Activated T-cell treated with anti-CD3 and anti-CD28 coated beads, Interleukin-2, amount 50 U/mL, for 24 hours (primary cell): Measurements from ENCODE around the gene VDR.
A peak's percentile ranks its signal among the peaks of the same experiment; 100 is the strongest.

Source experiments
- DNase-seq: peaks from one replicate; pipeline ENCODE4 v3.0.0-alpha.2; 2020
- H3K27ac Mint-ChIP-seq: 2 replicates; pipeline ENCODE4 v1.8.0; 2020; ENCODE audit warnings: mild to moderate bottlenecking, mixed read lengths
- H3K27me3 Mint-ChIP-seq: 2 replicates; pipeline ENCODE4 v1.8.0; 2020; ENCODE audit warnings: mixed read lengths
- H3K36me3 Mint-ChIP-seq: 2 replicates; pipeline ENCODE4 v1.8.0; 2020; ENCODE audit warnings: low read depth, mixed read lengths
- H3K4me1 Mint-ChIP-seq: 2 replicates; pipeline ENCODE4 v1.8.0; 2020; ENCODE audit warnings: low read depth, mixed read lengths
- H3K4me3 Mint-ChIP-seq: 2 replicates; pipeline ENCODE4 v1.8.0; 2020; ENCODE audit warnings: mild to moderate bottlenecking, moderate library complexity, mixed read lengths
- H3K9me3 Mint-ChIP-seq: 2 replicates; pipeline ENCODE4 v1.8.0; 2020; ENCODE audit warnings: mixed read lengths

Gene VDR

GRCh38 chr12:47904713-47905709 lies at the start of gene VDR:
TSS of gene VDR (minus strand) at chr12:47904994. CDS start at chr12:47879113, 25,881 bp downstream.
- no peaks in the 10 kb centered on the region for H3K9me3 Mint-ChIP-seq
- peak within 1 kb of the TSS; percentile 89 for H3K27ac Mint-ChIP-seq
- peaks cover 17% of the 10 kb centered on the region for H3K27me3 Mint-ChIP-seq
- peak; percentile 87 for DNase-seq
- peak within 1 kb of the TSS; percentile 92 for H3K4me3 Mint-ChIP-seq
- peaks cover 45% of the 10 kb centered on the region for H3K36me3 Mint-ChIP-seq
- peaks cover 48% of the 10 kb centered on the region for H3K4me1 Mint-ChIP-seq

- no peak for DNase-seq
- H3K27ac Mint-ChIP-seq: no peak overlapping the region
- no peaks in the 10 kb centered on the region for H3K9me3 Mint-ChIP-seq
- H3K27me3 Mint-ChIP-seq: no peaks in the 10 kb centered on the region
- peaks cover 3% of the 10 kb centered on the region for H3K4me1 Mint-ChIP-seq
- H3K36me3 Mint-ChIP-seq: no peaks in the 10 kb centered on the region
- H3K4me3 Mint-ChIP-seq: no peak overlapping the region
These were observed 49.3 kb upstream of the VDR start for GRCh38 chr12:47954058-47954457.

GRCh38 chr12:47950856-47951468 lies 46.2 kb upstream of the VDR start:
- Mint-ChIP-seq H3K9me3 (no peaks in the 10 kb centered on the region), H3K27me3 (peaks cover 7% of the 10 kb centered on the region), H3K4me1 (peaks cover 3% of the 10 kb centered on the region), H3K36me3 (no peaks in the 10 kb centered on the region), H3K27ac (no peak overlapping the region), H3K4me3 (no peak overlapping the region)
- no peak for DNase-seq

- Mint-ChIP-seq H3K36me3 (no peaks in the 10 kb centered on the region), H3K27ac (no peak overlapping the region), H3K4me1 (peaks cover 3% of the 10 kb centered on the region), H3K4me3 (no peak overlapping the region), H3K9me3 (no peaks in the 10 kb centered on the region), H3K27me3 (peaks cover 7% of the 10 kb centered on the region)
- peak; percentile 56 for DNase-seq
These were observed 44.9 kb upstream of the VDR start for GRCh38 chr12:47949441-47950341.

- no peak overlapping the region for H3K4me3 Mint-ChIP-seq
- no peaks in the 10 kb centered on the region for H3K9me3 Mint-ChIP-seq
- no peak for DNase-seq
- no peak overlapping the region for H3K27ac Mint-ChIP-seq
- H3K27me3 Mint-ChIP-seq: peaks cover 14% of the 10 kb centered on the region
- H3K36me3 Mint-ChIP-seq: no peaks in the 10 kb centered on the region
- peaks cover 3% of the 10 kb centered on the region for H3K4me1 Mint-ChIP-seq
These were observed 42.5 kb upstream of the VDR start for GRCh38 chr12:47947341-47947740.

GRCh38 chr12:47946413-47947323 lies 41.9 kb upstream of the VDR start:
- H3K9me3 Mint-ChIP-seq: no peaks in the 10 kb centered on the region
- H3K27ac Mint-ChIP-seq: peak overlapping the region; percentile 12
- peaks cover 3% of the 10 kb centered on the region for H3K4me1 Mint-ChIP-seq
- H3K27me3 Mint-ChIP-seq: peaks cover 19% of the 10 kb centered on the region
- no peak for DNase-seq
- H3K4me3 Mint-ChIP-seq: no peak overlapping the region
- H3K36me3 Mint-ChIP-seq: no peaks in the 10 kb centered on the region

GRCh38 chr12:47945341-47945728 lies 40.5 kb upstream of the VDR start:
- H3K27ac Mint-ChIP-seq: no peak overlapping the region
- H3K4me3 Mint-ChIP-seq: no peak overlapping the region
- no peak for DNase-seq
- H3K36me3 Mint-ChIP-seq: no peaks in the 10 kb centered on the region
- H3K27me3 Mint-ChIP-seq: peaks cover 29% of the 10 kb centered on the region
- peaks cover 3% of the 10 kb centered on the region for H3K4me1 Mint-ChIP-seq
- H3K9me3 Mint-ChIP-seq: no peaks in the 10 kb centered on the region

GRCh38 chr12:47944685-47945340 lies 40.0 kb upstream of the VDR start:
- no peak for DNase-seq
- Mint-ChIP-seq H3K36me3 (no peaks in the 10 kb centered on the region), H3K27ac (no peak overlapping the region), H3K4me1 (peaks cover 3% of the 10 kb centered on the region), H3K9me3 (no peaks in the 10 kb centered on the region), H3K4me3 (no peak overlapping the region), H3K27me3 (peaks cover 29% of the 10 kb centered on the region)

- Mint-ChIP-seq H3K9me3 (no peaks in the 10 kb centered on the region), H3K4me3 (no peak overlapping the region), H3K27ac (no peak overlapping the region), H3K27me3 (peaks cover 29% of the 10 kb centered on the region), H3K36me3 (no peaks in the 10 kb centered on the region), H3K4me1 (no peaks in the 10 kb centered on the region)
- no peak for DNase-seq
These were observed 39.0 kb upstream of the VDR start for GRCh38 chr12:47943623-47944340.

GRCh38 chr12:47942614-47943225 lies 37.9 kb upstream of the VDR start:
- DNase-seq: no peak
- H3K9me3 Mint-ChIP-seq: no peaks in the 10 kb centered on the region
- H3K27me3 Mint-ChIP-seq: peaks cover 29% of the 10 kb centered on the region
- no peaks in the 10 kb centered on the region for H3K4me1 Mint-ChIP-seq
- no peak overlapping the region for H3K27ac Mint-ChIP-seq
- no peak overlapping the region for H3K4me3 Mint-ChIP-seq
- no peaks in the 10 kb centered on the region for H3K36me3 Mint-ChIP-seq

GRCh38 chr12:47941871-47942613 lies 37.2 kb upstream of the VDR start:
- DNase-seq: peak; percentile 57
- Mint-ChIP-seq H3K27me3 (peaks cover 29% of the 10 kb centered on the region), H3K27ac (no peak overlapping the region)

GRCh38 chr12:47941475-47941780 lies 36.6 kb upstream of the VDR start:
- Mint-ChIP-seq H3K9me3 (no peaks in the 10 kb centered on the region), H3K4me1 (no peaks in the 10 kb centered on the region), H3K36me3 (no peaks in the 10 kb centered on the region), H3K4me3 (no peak overlapping the region), H3K27ac (no peak overlapping the region), H3K27me3 (peaks cover 23% of the 10 kb centered on the region)
- no peak for DNase-seq

More at GRCh38 chr12:47941871-47942613, 37.2 kb upstream of the VDR start:
- no peak overlapping the region for H3K4me3 Mint-ChIP-seq
- H3K36me3 Mint-ChIP-seq: no peaks in the 10 kb centered on the region
- H3K9me3 Mint-ChIP-seq: no peaks in the 10 kb centered on the region
- no peaks in the 10 kb centered on the region for H3K4me1 Mint-ChIP-seq
